Caco-2 (cell line): ENCODE measurements around the gene ZNF821. TPM values are rescaled to one million over a fixed set of nuclear protein-coding genes. Genes with fewer than 3 reads are reported as not detected.

Experiments
- BruUV-seq: library from RNA; stranded (reverse); fragments of 400-500 nt; replicated peaks from 2 replicates; lab custom pipeline; 2021; lab: Mats Ljungman, UMichigan
- CTCF ChIA-PET: fragments of 300-600 bp; sonication (Branson Sonifier 250); formaldehyde crosslinking; loops from one replicate; lab custom pipeline; 2022; ENCODE audit warnings: antibody characterized with exemption; lab: Charles Lee
- POLR2A ChIA-PET: fragments of 300-600 bp; sonication (Branson Sonifier 250); formaldehyde crosslinking; loops from one replicate; lab custom pipeline; 2022; ENCODE audit warnings: antibody characterized with exemption; lab: Charles Lee
- DNase-seq, 2 experiments: peaks; one replicate each; pipeline versions ENCODE4 v3.0.0 to v3.0.0-alpha.2; 2020 to 2022
- H3K27me3 ChIP-seq: replicated peaks from 2 replicates; pipeline ENCODE4 v1.6.0; 2011; ENCODE audit warnings: low read length; ENCODE audit not compliant: control insufficient read depth, insufficient read depth
- H3K36me3 ChIP-seq: 2 replicates; pipeline ENCODE4 v1.5.1; 2011; ENCODE audit warnings: low read length; ENCODE audit not compliant: control insufficient read depth, insufficient read depth
- H3K4me1 ChIP-seq: fragments of 250-450 bp; sonication (Bioruptor Pico); 2 replicates; pipeline ENCODE4 v1.5.1; 2020; ENCODE audit warnings: mild to moderate bottlenecking
- H3K4me3 ChIP-seq: 2 replicates; pipeline ENCODE4 v1.5.1; 2011; ENCODE audit warnings: low read depth, mild to moderate bottlenecking, control low read depth, low read length
- H3K9me3 ChIP-seq: fragments of 250-450 bp; sonication (Bioruptor Pico); 2 replicates; pipeline ENCODE4 v1.5.1; 2020; ENCODE audit warnings: mild to moderate bottlenecking, moderate library complexity
- H3K27ac Mint-ChIP-seq: one replicate; pipeline ENCODE4 v1.8.0; 2022; ENCODE audit warnings: mixed read lengths; ENCODE audit not compliant: unreplicated experiment
- H3K27me3 Mint-ChIP-seq: one replicate; pipeline ENCODE4 v1.8.0; 2022; ENCODE audit warnings: mixed read lengths; ENCODE audit not compliant: insufficient read depth, unreplicated experiment
- H3K36me3 Mint-ChIP-seq: one replicate; pipeline ENCODE4 v1.8.0; 2022; ENCODE audit warnings: mild to moderate bottlenecking, mixed read lengths; ENCODE audit not compliant: insufficient read depth, unreplicated experiment
- H3K4me1 Mint-ChIP-seq: one replicate; pipeline ENCODE4 v1.8.0; 2022; ENCODE audit warnings: low read depth, mixed read lengths; ENCODE audit not compliant: unreplicated experiment
- H3K4me3 Mint-ChIP-seq: one replicate; pipeline ENCODE4 v1.8.0; 2022; ENCODE audit warnings: mild to moderate bottlenecking, moderate library complexity, mixed read lengths; ENCODE audit not compliant: unreplicated experiment
- H3K9me3 Mint-ChIP-seq: one replicate; pipeline ENCODE4 v1.8.0; 2022; ENCODE audit warnings: mixed read lengths; ENCODE audit not compliant: unreplicated experiment
- CTCF ChIP-seq, 2 experiments: fragments of 200-600 bp in 1 of 2; IDR thresholded peaks; 1 replicate in 1 of 2; 2 replicates in 1 of 2; pipeline versions ENCODE4 v1.5.1 to v1.8.0; 2011 to 2022; ENCODE audit warnings: antibody characterized with exemption in 1 of 2, control low read depth in 1 of 2, inconsistent platforms in 1 of 2, low read depth in 1 of 2, low read length in 1 of 2, mild to moderate bottlenecking in 1 of 2, moderate library complexity in 1 of 2; ENCODE audit not compliant: insufficient read depth in 1 of 2, severe bottlenecking in 1 of 2, unreplicated experiment in 1 of 2
- intact Hi-C: fragments of 100-400 bp; cut with micrococcal nuclease; formaldehyde crosslinking; loops from one replicate; pipeline ENCODE4 v1.10.0; 2022; ENCODE audit not compliant: unreplicated experiment
- total RNA-seq: library from RNA; stranded (reverse); gene quantifications from 2 replicates; pipeline ENCODE4 v1.2.3, GENCODE V29; 2022

ZNF821 gene
- total RNA-seq, 1 experiment from 2014 or later: 16.9 TPM

- POLR2A ChIA-PET: no interaction called here
Observed at GRCh38 chr16:71865173-71865863, 18.7 kb downstream of the ZNF821 start.

GRCh38 chr16:71863995-71864394 is 20.0 kb downstream of the ZNF821 start:
- peaks cover 6% of the 10 kb centered on the region for H3K4me1 ChIP-seq
- H3K36me3 Mint-ChIP-seq: peaks cover 38% of the 10 kb centered on the region
- H3K27ac Mint-ChIP-seq: no peak overlapping the region
- no peak overlapping the region for H3K4me3 Mint-ChIP-seq
- H3K4me3 ChIP-seq: no peak overlapping the region
- no peaks in the 10 kb centered on the region for H3K27me3 Mint-ChIP-seq
- POLR2A ChIA-PET: no interaction called here
- no TSS peak for BruUV-seq
- intact Hi-C loops: no loop called here
- CTCF ChIA-PET: no interaction called here
- H3K4me1 Mint-ChIP-seq: peaks cover 10% of the 10 kb centered on the region
- peaks cover 3% of the 10 kb centered on the region; the same call in 1 of the 2 replicates for H3K36me3 ChIP-seq
- DNase-seq: no peak
- no peaks in the 10 kb centered on the region for H3K9me3 ChIP-seq
- no peaks in the 10 kb centered on the region for H3K27me3 ChIP-seq
- H3K9me3 Mint-ChIP-seq: no peaks in the 10 kb centered on the region
- TF ChIP-seq CTCF (IDR thresholded peaks at IDR 0.05; ENCODE audit: insufficient read depth in 1 of 2, low read depth in 1 of 2, low read length in 1 of 2, severe bottlenecking in 1 of 2, unreplicated experiment in 1 of 2): no peak

More at GRCh38 chr16:71865173-71865863, 18.7 kb downstream of the ZNF821 start:
- H3K9me3 Mint-ChIP-seq: no peaks in the 10 kb centered on the region
- Histone ChIP-seq H3K4me3 (no peak overlapping the region), H3K36me3 (no peaks in the 10 kb centered on the region; the same call in 1 of the 2 replicates), H3K27me3 (no peaks in the 10 kb centered on the region), H3K9me3 (no peaks in the 10 kb centered on the region), H3K4me1 (no peaks in the 10 kb centered on the region)
- TF ChIP-seq CTCF (IDR thresholded peaks at IDR 0.05; ENCODE audit: insufficient read depth in 1 of 2, low read depth in 1 of 2, low read length in 1 of 2, severe bottlenecking in 1 of 2, unreplicated experiment in 1 of 2): no peak
- H3K27ac Mint-ChIP-seq: no peak overlapping the region
- H3K27me3 Mint-ChIP-seq: no peaks in the 10 kb centered on the region
- no peak overlapping the region for H3K4me3 Mint-ChIP-seq
- H3K4me1 Mint-ChIP-seq: peaks cover 2% of the 10 kb centered on the region
- intact Hi-C loops: no loop called here
- no peak for DNase-seq
- no TSS peak for BruUV-seq
- H3K36me3 Mint-ChIP-seq: peaks cover 28% of the 10 kb centered on the region
- CTCF ChIA-PET: interaction anchor here (0.8 kb wide), 1 partner anchor 300 kb away, joined by 4 read pairs; no protein-coding TSS in a partner anchor

GRCh38 chr16:71859762-71860521 is 24.0 kb downstream of the ZNF821 start:
- H3K4me3 ChIP-seq: no peak overlapping the region
- peaks cover 3% of the 10 kb centered on the region; the same call in 1 of the 2 replicates for H3K36me3 ChIP-seq
- Mint-ChIP-seq H3K27me3 (no peaks in the 10 kb centered on the region), H3K27ac (no peak overlapping the region), H3K4me3 (no peak overlapping the region), H3K36me3 (peaks cover 49% of the 10 kb centered on the region), H3K4me1 (peaks cover 16% of the 10 kb centered on the region), H3K9me3 (no peaks in the 10 kb centered on the region)
- intact Hi-C loops: no loop called here
- H3K27me3 ChIP-seq: no peaks in the 10 kb centered on the region
- POLR2A ChIA-PET: no interaction called here
- H3K9me3 ChIP-seq: no peaks in the 10 kb centered on the region
- CTCF ChIA-PET: interaction anchor here (1.0 kb wide), 1 partner anchor 22 kb away, joined by 4 read pairs; no protein-coding TSS in a partner anchor
- no peak for DNase-seq
- BruUV-seq: no TSS peak
- H3K4me1 ChIP-seq: peaks cover 17% of the 10 kb centered on the region
- no peak for TF ChIP-seq CTCF (IDR thresholded peaks at IDR 0.05; ENCODE audit: insufficient read depth in 1 of 2, low read depth in 1 of 2, low read length in 1 of 2, severe bottlenecking in 1 of 2, unreplicated experiment in 1 of 2)
